Gastrocnemius medialis (tissue), 4 donors: ENCODE measurements around the gene MED9.

Source experiments
- CTCF ChIP-seq, 5 experiments: fragments of 450-650 bp in 3 of 5; fragments of 200-600 bp in 2 of 5; sonication (generic) in 2 of 5; IDR thresholded peaks in 4 of 5; conservative IDR thresholded peaks in 1 of 5; 1 replicate in 4 of 5; 2 replicates in 1 of 5; pipeline ENCODE4 v1.5.1; 2016 to 2019; ENCODE audit warnings: antibody characterized with exemption in 5 of 5, mild to moderate bottlenecking in 3 of 5, moderate library complexity in 3 of 5
- POLR2A ChIP-seq, 2 donors: fragments of 450-650 bp; IDR thresholded peaks; one replicate each; pipeline ENCODE4 v1.6.1; 2017; ENCODE audit warnings: antibody characterized with exemption in 2 of 2, mild to moderate bottlenecking in 2 of 2, moderate library complexity in 2 of 2

GRCh38 chr17:17539591-17539990 lies 62.8 kb downstream of the MED9 start:
- TF ChIP-seq CTCF (IDR thresholded peaks at IDR 0.05 in 4 of 5, conservative IDR thresholded peaks at IDR 0.05 in 1 of 5) (no peak), POLR2A (IDR thresholded peaks at IDR 0.05) (no peak)
